OCI-M2 (cell line): Measurements from ENCODE around the gene CACNG7.

ENCODE experiments used
- DNase-seq: peaks from one replicate; lab custom pipeline; 2025; ENCODE audit not compliant: unreplicated experiment; lab: John Stamatoyannopoulos, UW

The CACNG7 gene

GRCh38 chr19:53982001-53982451, 72.9 kb downstream of the CACNG7 start:
- DNase-seq: no peak

- no peak for DNase-seq
These were observed 73.5 kb downstream of the CACNG7 start for GRCh38 chr19:53982611-53983010.

GRCh38 chr19:53983457-53984289, 74.6 kb downstream of the CACNG7 start:
- no peak for DNase-seq

GRCh38 chr19:53985863-53986262, 76.8 kb downstream of the CACNG7 start:
- no peak for DNase-seq

- DNase-seq: no peak
These were observed 79.9 kb downstream of the CACNG7 start for GRCh38 chr19:53988981-53989380.

GRCh38 chr19:53989600-53990533, 80.8 kb downstream of the CACNG7 start:
- DNase-seq: no peak

- DNase-seq: no peak
These were observed 82.4 kb downstream of the CACNG7 start, which contains the start of gene CACNG6 for GRCh38 chr19:53991224-53992113. CACNG6 (plus strand) TSS chr19:53991637; CDS start chr19:53992878, 1,241 bp downstream.

GRCh38 chr19:53992211-53992610, 83.1 kb downstream of the CACNG7 start:
- DNase-seq: no peak

- no peak for DNase-seq
These were observed 83.7 kb downstream of the CACNG7 start for GRCh38 chr19:53992815-53993214.

GRCh38 chr19:53993448-53993847, 84.4 kb downstream of the CACNG7 start:
- DNase-seq: no peak
